NCI-H1105 treated with DMSO at 0.1 percent for 48 hours (cell line): ENCODE measurements around the gene NOL3.

Source experiments
- DNase-seq: peaks from one replicate; lab custom pipeline; 2025; lab: John Stamatoyannopoulos, UW

Gene NOL3

DNA sequence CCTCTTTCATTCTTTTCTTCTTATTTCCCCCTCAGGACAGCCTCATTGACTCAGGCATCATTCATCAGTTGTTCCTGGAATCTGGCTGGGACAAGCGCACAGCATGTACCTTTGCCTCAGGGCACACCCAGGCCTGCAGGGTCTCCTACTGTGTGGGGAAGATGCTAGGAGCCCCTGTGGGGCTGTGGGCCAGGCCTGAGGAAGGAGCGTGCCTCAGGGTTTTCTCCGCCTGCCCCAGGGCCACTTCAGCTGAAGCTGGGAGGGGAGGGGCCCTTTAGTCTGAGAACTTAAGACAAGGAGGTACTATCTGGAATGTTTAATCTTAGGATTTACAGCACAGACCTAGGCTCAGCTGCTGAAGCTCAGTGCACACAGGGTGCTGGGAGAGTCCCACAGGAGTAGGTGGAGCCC, 36.5 kb downstream of the NOL3 start:
- DNase-seq, result no peak

GRCh38 chr16:67207249-67208091, 37.1 kb downstream of the NOL3 start:
- no peak for DNase-seq

DNA sequence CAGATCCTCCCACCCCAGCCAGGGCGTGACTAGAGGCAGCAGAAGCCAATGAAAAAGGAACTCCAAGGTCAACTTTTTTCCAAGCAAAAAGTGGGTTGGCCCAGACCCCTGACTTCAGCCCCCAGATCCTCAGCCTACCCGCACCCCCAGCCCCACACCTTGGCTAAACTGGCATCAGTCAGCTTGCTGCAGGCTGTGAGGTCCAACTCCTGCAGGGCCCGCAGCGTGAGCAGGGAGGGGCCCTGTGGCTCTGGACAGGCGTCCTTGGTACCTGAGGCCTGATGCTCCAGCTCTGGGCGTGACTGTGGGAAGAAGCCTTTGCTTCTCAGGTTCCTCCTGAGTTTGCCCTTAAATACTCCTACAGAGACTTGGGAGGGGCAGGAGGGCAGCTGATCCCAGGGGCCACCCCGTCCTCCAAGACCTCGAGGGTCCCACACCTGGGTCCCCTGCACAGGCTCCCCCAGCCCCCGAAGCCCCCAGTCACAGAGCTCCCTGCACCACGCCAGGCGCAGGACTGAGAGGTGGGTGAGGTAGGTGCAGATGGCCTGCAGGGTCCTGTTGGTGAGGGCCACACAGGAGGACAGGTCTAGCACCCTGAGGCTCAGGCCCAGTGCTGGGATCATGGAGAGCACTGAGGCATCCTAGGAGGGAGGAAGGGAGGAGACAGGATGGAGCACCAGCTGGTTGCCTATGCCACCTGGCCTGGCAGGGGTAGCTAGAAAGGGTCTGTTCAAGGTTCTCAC, 38.0 kb downstream of the NOL3 start:
- DNase-seq, result no peak

GRCh38 chr16:67209565-67209964, 39.2 kb downstream of the NOL3 start:
- DNase-seq, result no peak

GRCh38 chr16:67210069-67210937, 40.0 kb downstream of the NOL3 start:
- DNase-seq, result no peak

DNA sequence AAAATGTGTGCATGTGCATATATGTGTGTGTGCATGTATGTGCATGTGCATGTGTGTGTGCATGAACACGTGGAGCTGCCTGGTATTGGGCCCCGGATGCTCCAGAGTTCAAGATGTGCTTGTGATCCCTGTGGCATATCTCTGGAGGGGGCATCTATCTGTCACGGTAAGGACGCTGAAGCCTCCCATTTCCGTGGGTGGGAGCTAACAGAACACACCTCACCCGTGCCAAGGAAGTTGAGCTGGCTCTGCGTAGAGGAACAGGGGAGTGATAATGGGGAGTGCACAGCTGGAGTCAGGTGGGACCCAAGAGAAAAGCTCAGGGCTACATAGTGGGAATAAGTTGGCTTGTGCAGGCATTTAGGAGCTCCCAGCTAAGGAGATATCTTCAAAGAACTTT, 41.3 kb downstream of the NOL3 start:
- DNase-seq, result no peak

GRCh38 chr16:67212766-67213165, 42.4 kb downstream of the NOL3 start:
- no peak for DNase-seq

GRCh38 chr16:67213197-67214019, 43.1 kb downstream of the NOL3 start:
- no peak for DNase-seq

DNA sequence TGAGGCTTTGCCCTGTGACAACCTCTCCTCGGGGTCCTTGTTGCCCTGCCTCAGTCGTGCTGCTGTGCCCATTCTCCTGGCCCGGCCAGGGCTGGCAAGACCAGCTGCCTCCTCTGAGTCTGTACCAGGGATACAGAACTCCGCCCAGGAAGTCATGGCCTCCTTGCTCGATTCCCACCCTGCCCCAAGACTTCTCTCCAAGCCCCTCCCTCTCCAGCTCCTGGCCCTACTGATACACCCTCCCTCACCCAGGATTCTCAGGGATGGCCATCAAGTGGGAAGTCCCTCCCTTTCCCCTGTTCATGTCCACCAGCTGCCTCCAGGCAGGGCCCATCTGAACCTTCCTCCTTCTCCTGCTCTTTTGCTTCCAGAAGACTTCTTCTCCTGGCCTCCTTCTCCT, 45.4 kb downstream of the NOL3 start:
- no peak for DNase-seq

DNA sequence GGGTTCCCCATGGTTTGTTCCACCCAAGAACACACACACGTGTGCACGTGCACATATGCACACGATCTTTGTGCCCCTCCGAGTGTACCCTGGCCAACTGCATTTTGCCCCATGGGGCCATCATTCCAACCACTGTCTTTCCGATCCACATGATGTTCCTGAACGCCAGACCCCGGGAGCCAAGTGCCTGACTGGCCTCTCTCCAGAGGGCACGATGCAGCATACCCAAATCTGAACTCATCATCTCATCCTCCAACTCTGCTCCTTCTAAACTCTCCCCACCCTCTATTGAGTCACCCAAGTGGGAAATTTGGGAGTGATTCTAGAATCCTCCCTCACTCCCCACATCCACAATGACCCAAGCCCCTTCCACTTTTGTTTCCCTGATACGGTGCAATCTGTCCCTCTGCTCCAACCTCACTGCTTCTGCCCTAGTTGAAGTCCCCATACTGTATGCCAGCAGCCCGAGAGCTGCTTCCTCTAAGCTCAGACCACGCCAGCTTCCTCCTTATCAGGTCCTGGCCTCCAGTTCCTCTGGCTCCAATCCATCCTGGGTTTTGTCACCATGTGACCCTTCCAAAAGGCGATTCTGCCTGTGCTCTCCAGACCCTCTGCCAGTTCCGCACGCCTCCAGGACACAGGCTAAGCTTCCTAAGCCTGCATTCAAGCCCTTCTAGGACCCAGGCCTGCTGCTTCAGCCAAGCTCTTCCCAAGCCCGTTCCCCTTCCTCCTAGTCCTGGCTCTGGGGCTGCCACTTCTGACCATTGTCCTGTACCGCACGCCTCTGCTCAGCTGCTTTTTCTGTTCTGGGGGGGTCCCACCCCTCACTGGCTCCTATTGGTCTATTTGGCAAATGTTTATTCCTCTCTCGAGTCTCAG, 46.5 kb downstream of the NOL3 start:
- DNase-seq, result no peak

DNA sequence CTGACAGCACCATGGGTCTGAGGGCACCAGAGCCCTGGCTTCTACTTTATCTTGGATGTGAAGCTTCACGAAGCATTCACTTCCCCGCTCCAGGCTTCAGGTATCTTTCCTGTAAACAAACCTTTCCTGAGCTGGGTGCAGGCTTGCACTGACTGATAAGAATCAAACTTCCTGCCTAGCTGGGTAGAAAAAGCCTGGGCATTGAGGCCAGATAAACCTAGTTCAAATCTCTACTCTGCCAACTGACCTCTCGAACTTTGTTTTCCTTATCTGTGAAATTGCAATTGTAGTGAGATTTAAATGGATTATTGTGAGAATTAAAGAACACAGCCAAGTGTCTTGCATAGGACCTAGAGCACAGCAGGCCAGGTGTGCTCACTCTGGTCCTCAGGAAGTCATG, 53.7 kb downstream of the NOL3 start:
- DNase-seq, result no peak
